GM04504 (cell line): Measurements from ENCODE around the gene TOLLIP.
"Not testable (repeated sequence)": the region's sequence is repeated elsewhere in the genome, so short reads cannot be mapped to it uniquely, and the experiment has no call there.

Experiments
- DNase-seq: peaks from one replicate; pipeline ENCODE4 v3.0.0-alpha.2; 2012; ENCODE audit warnings: low read depth

TOLLIP gene

DNA sequence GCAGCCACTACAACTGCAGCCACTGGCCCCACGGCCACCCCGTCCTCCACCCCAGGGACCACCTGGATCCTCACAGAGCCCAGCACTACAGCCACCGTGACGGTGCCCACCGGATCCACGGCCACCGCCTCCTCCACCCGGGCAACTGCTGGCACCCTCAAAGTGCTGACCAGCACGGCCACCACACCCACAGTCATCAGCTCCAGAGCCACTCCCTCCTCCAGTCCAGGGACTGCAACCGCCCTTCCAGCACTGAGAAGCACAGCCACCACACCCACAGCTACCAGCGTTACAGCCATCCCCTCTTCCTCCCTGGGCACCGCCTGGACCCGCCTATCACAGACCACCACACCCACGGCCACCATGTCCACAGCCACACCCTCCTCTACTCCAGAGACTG is 63.1 kb downstream of the TOLLIP start:
- not testable (repeated sequence) for DNase-seq

DNA sequence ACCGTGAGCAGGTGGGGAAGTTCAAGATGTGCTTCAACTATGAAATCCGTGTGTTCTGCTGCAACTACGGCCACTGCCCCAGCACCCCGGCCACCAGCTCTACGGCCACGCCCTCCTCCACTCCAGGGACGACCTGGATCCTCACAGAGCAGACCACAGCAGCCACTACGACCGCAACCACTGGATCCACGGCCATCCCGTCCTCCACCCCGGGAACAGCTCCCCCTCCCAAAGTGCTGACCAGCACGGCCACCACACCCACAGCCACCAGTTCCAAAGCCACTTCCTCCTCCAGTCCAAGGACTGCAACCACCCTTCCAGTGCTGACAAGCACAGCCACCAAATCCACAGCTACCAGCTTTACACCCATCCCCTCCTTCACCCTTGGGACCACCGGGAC is 63.7 kb downstream of the TOLLIP start:
- not testable (repeated sequence) for DNase-seq

- DNase-seq = not testable (repeated sequence)
Observed at GRCh38 chr11:1244557-1244956, 64.9 kb downstream of the TOLLIP start.

DNA sequence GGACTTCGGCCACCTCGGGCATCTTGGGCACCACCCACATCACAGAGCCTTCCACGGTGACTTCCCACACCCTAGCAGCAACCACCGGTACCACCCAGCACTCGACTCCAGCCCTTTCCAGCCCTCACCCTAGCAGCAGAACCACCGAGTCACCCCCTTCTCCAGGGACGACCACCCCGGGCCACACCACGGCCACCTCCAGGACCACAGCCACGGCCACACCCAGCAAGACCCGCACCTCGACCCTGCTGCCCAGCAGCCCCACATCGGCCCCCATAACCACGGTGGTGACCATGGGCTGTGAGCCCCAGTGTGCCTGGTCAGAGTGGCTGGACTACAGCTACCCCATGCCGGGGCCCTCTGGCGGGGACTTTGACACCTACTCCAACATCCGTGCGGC is 65.9 kb downstream of the TOLLIP start:
- not testable (repeated sequence) for DNase-seq

DNA sequence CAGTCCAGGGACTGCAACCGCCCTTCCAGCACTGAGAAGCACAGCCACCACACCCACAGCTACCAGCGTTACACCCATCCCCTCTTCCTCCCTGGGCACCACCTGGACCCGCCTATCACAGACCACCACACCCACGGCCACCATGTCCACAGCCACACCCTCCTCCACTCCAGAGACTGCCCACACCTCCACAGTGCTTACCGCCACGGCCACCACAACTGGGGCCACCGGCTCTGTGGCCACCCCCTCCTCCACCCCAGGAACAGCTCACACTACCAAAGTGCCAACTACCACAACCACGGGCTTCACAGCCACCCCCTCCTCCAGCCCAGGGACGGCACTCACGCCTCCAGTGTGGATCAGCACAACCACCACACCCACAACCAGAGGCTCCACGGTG is 66.7 kb downstream of the TOLLIP start:
- not testable (repeated sequence) for DNase-seq

DNA sequence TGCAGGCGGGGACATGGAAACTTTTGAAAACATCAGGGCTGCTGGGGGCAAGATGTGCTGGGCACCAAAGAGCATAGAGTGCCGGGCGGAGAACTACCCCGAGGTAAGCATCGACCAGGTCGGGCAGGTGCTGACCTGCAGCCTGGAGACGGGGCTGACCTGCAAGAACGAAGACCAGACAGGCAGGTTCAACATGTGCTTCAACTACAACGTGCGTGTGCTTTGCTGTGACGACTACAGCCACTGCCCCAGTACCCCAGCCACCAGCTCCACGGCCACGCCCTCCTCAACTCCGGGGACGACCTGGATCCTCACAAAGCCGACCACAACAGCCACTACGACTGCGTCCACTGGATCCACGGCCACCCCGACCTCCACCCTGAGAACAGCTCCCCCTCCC is 67.1 kb downstream of the TOLLIP start:
- no peak for DNase-seq

DNA sequence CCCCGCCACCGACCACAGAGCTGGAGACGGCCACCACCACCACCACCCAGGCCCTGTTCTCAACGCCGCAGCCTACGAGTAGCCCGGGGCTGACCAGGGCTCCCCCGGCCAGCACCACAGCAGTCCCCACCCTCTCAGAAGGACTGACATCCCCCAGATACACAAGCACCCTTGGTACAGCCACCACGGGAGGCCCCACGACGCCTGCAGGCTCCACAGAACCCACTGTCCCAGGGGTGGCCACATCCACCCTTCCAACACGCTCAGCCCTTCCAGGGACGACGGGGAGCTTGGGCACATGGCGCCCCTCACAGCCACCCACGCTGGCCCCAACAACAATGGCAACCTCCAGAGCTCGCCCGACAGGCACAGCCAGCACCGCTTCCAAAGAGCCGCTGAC is 67.7 kb downstream of the TOLLIP start:
- no peak for DNase-seq

GRCh38 chr11:1240771-1241170 is 68.7 kb downstream of the TOLLIP start:
- DNase-seq = no peak

- DNase-seq = no peak
Observed at GRCh38 chr11:1239596-1240205, 69.7 kb downstream of the TOLLIP start.

DNA sequence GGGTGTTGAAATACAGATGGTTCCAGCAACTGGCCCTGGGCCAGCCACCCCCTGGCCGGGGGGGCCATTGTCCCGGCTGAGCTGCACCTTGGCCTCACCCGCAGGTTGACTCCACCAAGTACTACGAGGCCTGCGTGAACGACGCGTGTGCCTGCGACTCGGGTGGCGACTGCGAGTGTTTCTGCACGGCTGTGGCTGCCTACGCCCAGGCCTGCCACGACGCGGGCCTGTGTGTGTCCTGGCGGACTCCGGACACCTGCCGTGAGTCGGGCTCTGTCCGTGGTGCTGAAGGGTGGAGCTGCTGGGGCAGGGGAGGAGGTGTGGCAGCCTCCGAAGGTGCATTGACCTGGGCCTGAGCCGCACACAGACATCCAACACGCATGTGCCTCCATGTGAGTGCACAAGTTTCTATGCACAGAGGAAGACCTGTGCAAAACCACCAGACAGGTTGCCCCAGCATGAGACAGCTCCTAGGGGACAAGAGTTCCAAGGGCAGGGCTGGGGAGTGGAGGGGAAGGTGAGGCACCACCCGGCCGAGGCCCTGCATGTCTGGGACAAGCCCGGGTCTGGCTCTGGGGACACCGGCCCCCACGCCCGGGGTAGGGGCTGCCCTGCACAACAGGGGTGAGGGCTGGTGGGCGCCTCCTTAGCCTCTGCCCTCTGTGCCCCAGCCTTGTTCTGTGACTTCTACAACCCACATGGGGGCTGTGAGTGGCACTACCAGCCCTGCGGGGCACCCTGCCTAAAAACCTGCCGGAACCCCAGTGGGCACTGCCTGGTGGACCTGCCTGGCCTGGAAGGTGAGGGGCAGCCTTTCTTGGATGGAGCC is 70.5 kb downstream of the TOLLIP start:
- DNase-seq = no peak

DNA sequence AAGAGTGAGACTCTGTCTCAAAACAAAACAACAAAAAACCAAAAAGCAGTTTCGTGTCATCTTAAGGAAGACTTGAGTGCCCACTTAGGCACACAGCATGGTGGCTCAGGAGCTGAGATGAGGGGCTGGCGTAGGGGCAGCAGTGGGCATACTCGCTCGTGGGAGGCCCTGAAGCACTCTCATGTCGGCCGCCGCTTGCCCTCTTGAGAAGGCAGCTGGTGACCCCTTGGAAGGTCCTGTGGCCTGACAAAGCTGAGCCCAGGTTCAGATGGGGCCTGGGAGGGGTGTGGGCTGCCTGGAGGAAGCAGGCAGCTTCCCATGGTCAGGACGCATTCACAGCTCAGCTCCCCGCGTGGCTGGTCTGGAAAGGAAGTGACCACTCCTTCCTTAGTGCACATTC is 71.6 kb downstream of the TOLLIP start:
- DNase-seq = no peak

DNA sequence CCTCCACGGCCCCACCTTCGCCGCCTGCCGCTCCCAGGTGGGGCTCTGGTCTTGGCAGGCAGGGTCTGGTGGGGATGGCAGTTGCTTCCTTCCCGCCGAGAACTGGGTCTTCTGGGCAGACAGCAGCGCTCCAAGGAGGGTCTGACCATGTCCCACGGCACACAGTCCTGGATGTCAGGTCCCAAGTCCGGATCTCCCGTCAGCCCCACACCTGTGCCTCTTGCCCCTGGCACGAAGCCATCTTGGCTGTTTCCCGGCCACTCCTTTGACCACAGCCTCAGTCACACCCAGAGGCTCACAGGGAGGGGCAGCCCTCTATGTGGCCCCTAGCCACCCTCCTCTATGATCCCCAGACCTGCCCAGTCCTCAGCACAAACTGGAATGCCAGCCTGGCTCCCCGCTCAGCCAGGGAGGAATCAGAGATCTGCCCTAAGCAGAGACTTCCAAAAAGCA is 72.3 kb downstream of the TOLLIP start:
- no peak for DNase-seq

DNA sequence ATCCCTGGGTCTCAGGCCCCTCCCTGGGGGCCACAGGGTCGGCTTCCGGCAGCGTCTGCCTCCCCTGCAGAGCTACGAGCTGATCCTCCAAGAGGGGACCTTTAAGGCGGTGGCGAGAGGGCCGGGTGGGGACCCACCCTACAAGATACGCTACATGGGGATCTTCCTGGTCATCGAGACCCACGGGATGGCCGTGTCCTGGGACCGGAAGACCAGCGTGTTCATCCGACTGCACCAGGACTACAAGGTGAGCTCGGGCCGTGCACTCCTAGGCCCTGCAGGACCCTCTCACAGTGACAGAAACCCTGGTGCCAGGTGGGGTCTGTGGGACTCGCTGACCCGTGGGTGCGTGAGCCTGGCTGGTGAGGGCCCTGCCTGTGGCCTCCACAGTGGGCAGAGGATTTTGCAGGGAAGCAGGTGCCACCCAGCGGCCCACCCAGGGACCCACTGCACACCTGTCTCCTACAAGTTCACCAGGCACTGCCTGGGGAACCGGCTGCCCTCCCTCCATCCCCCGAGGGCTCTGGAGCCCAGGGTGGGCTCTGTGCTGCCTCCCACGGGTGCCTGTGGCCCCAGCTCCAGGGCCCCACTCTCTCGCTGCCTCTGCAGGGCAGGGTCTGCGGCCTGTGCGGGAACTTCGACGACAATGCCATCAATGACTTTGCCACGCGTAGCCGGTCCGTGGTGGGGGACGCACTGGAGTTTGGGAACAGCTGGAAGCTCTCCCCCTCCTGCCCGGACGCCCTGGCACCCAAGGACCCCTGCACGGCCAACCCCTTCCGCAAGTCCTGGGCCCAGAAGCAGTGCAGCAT is 72.9 kb downstream of the TOLLIP start:
- DNase-seq = no peak

GRCh38 chr11:1235901-1236315 is 73.5 kb downstream of the TOLLIP start:
- no peak for DNase-seq

- DNase-seq = no peak
Observed at GRCh38 chr11:1235306-1235900, 74.0 kb downstream of the TOLLIP start.

- DNase-seq = no peak
Observed at GRCh38 chr11:1234771-1235305, 74.6 kb downstream of the TOLLIP start.

- no peak for DNase-seq
Observed at GRCh38 chr11:1234054-1234720, 75.2 kb downstream of the TOLLIP start.

GRCh38 chr11:1233351-1234053 is 75.9 kb downstream of the TOLLIP start:
- no peak for DNase-seq

DNA sequence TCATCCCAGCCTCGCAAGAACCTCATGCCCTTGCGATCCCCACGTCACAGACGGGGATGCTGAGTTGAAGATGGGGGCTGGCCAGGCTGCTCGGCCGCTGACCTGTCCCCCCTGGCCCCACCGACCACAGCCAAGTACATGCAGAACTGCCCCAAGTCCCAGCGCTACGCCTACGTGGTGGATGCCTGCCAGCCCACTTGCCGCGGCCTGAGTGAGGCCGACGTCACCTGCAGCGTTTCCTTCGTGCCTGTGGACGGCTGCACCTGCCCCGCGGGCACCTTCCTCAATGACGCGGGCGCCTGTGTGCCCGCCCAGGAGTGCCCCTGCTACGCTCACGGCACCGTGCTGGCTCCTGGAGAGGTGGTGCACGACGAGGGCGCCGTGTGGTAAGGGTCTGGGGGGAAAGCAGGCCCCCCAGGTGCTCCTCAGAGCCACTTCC is 76.5 kb downstream of the TOLLIP start:
- DNase-seq = no peak

GRCh38 chr11:1232021-1232882 is 77.2 kb downstream of the TOLLIP start:
- no peak for DNase-seq
